ENCODE measurements around the gene RPL27A.

The RPL27A gene

GRCh38 chr11:8702598-8702915 lies 20.0 kb downstream of the RPL27A start:
- no peak for DNase-seq

GRCh38 chr11:8704136-8704535 lies 21.5 kb downstream of the RPL27A start:
- no peak for DNase-seq

- DNase-seq: no peak
These were observed 22.6 kb downstream of the RPL27A start for GRCh38 chr11:8705146-8705545.

GRCh38 chr11:8706673-8707432 lies 24.3 kb downstream of the RPL27A start:
- no peak for DNase-seq

- DNase-seq: no peak
These were observed 25.1 kb downstream of the RPL27A start for GRCh38 chr11:8707541-8708191.

GRCh38 chr11:8709002-8709672 lies 26.5 kb downstream of the RPL27A start:
- DNase-seq: no peak

- no peak for DNase-seq
These were observed 27.2 kb downstream of the RPL27A start for GRCh38 chr11:8709777-8710176.

- no peak for DNase-seq
These were observed 29.4 kb downstream of the RPL27A start for GRCh38 chr11:8711895-8712442.

- no peak for DNase-seq
These were observed 29.9 kb downstream of the RPL27A start for GRCh38 chr11:8712506-8712905.

- no peak for DNase-seq
These were observed 31.3 kb downstream of the RPL27A start for GRCh38 chr11:8713760-8714454.

GRCh38 chr11:8714622-8715225 lies 32.1 kb downstream of the RPL27A start:
- DNase-seq: no peak

GRCh38 chr11:8715501-8715900 lies 32.9 kb downstream of the RPL27A start:
- no peak for DNase-seq

- no peak for DNase-seq
These were observed 34.9 kb downstream of the RPL27A start for GRCh38 chr11:8717544-8717875.

GRCh38 chr11:8717876-8718753 lies 35.5 kb downstream of the RPL27A start:
- DNase-seq: no peak

- no peak for DNase-seq
These were observed 36.6 kb downstream of the RPL27A start for GRCh38 chr11:8719211-8719649.

- no peak for DNase-seq
These were observed 37.1 kb downstream of the RPL27A start for GRCh38 chr11:8719721-8720120.

- DNase-seq: no peak
These were observed 37.8 kb downstream of the RPL27A start for GRCh38 chr11:8720352-8720751.

GRCh38 chr11:8720868-8721608 lies 38.4 kb downstream of the RPL27A start:
- DNase-seq: no peak

GRCh38 chr11:8721609-8722500 lies 39.3 kb downstream of the RPL27A start:
- no peak for DNase-seq

GRCh38 chr11:8722809-8723208 lies 40.2 kb downstream of the RPL27A start:
- no peak for DNase-seq

All from activated CD4-positive, alpha-beta T cell treated with anti-CD3 and anti-CD28 coated beads, Interleukin-2, amount 50 U/mL, for 4 hours (primary cell).